Activated CD4-positive, alpha-beta T cell treated with anti-CD3 and anti-CD28 coated beads, Interleukin-2, amount 10 ng/mL, durations not matched to agents 24 days and 14 days (primary cell): Measurements from ENCODE around the gene RAN. TPM values are rescaled to one million over a fixed set of nuclear protein-coding genes. Genes with fewer than 3 reads are reported as not detected.

Experiments used
- DNase-seq: peaks from one replicate; pipeline ENCODE4 v3.0.0; 2022
- H3K27ac Mint-ChIP-seq: one replicate; pipeline ENCODE4 v1.8.0; 2022; ENCODE audit warnings: mild to moderate bottlenecking, mixed read lengths
- H3K27me3 Mint-ChIP-seq: one replicate; pipeline ENCODE4 v1.8.0; 2022; ENCODE audit warnings: mixed read lengths
- H3K36me3 Mint-ChIP-seq: one replicate; pipeline ENCODE4 v1.8.0; 2022; ENCODE audit warnings: low read depth, mild to moderate bottlenecking, mixed read lengths
- H3K4me1 Mint-ChIP-seq: one replicate; pipeline ENCODE4 v1.8.0; 2021; ENCODE audit warnings: mixed read lengths
- H3K4me3 Mint-ChIP-seq: one replicate; pipeline ENCODE4 v1.8.0; 2022; ENCODE audit warnings: mild to moderate bottlenecking, moderate library complexity, mixed read lengths
- H3K9me3 Mint-ChIP-seq: one replicate; pipeline ENCODE4 v1.8.0; 2021; ENCODE audit warnings: mixed read lengths
- intact Hi-C: fragments of 100-400 bp; cut with micrococcal nuclease; formaldehyde crosslinking; loops from one replicate; pipeline ENCODE4 v1.15.1; 2023
- total RNA-seq: library from RNA; stranded (reverse); gene quantifications from 2 replicates; pipeline ENCODE4 v1.2.3, GENCODE V29; 2022

RAN gene
- total RNA-seq, 1 donor from 2014 or later, result 2,022 TPM

- peak; percentile 64 for DNase-seq
- Mint-ChIP-seq H3K4me1 (no peaks in the 10 kb centered on the region), H3K27ac (no peak overlapping the region), H3K4me3 (no peak overlapping the region), H3K36me3 (no peaks in the 10 kb centered on the region), H3K27me3 (peaks cover 28% of the 10 kb centered on the region), H3K9me3 (peaks cover 4% of the 10 kb centered on the region)
- intact Hi-C loops, result loop anchor here (10.0 kb wide), 1 partner anchor 218 kb away; no protein-coding TSS in a partner anchor
Observed at GRCh38 chr12:130916241-130916911, 44.5 kb downstream of the RAN start.

GRCh38 chr12:130917607-130918006 is 45.7 kb downstream of the RAN start:
- Mint-ChIP-seq H3K4me3 (no peak overlapping the region), H3K27ac (no peak overlapping the region)

GRCh38 chr12:130919086-130919485 is 47.2 kb downstream of the RAN start:
- Mint-ChIP-seq H3K36me3 (no peaks in the 10 kb centered on the region), H3K4me3 (no peak overlapping the region), H3K9me3 (no peaks in the 10 kb centered on the region), H3K27me3 (peaks cover 26% of the 10 kb centered on the region), H3K4me1 (no peaks in the 10 kb centered on the region), H3K27ac (no peak overlapping the region)
- intact Hi-C loops, result loop anchor here (10.0 kb wide), 1 partner anchor 216 kb away; no protein-coding TSS in a partner anchor
- no peak for DNase-seq

More at GRCh38 chr12:130917607-130918006, 45.7 kb downstream of the RAN start:
- Mint-ChIP-seq H3K4me1 (no peaks in the 10 kb centered on the region), H3K9me3 (no peaks in the 10 kb centered on the region), H3K36me3 (no peaks in the 10 kb centered on the region), H3K27me3 (peaks cover 28% of the 10 kb centered on the region)
- no peak for DNase-seq
- intact Hi-C loops, result loop anchor here (10.0 kb wide), 1 partner anchor 217 kb away; no protein-coding TSS in a partner anchor

GRCh38 chr12:130920119-130920703 is 48.3 kb downstream of the RAN start:
- no peaks in the 10 kb centered on the region for H3K9me3 Mint-ChIP-seq
- no peaks in the 10 kb centered on the region for H3K4me1 Mint-ChIP-seq
- H3K27ac Mint-ChIP-seq, result no peak overlapping the region
- no peak for DNase-seq
- no peaks in the 10 kb centered on the region for H3K36me3 Mint-ChIP-seq
- intact Hi-C loops, result no loop called here
- H3K27me3 Mint-ChIP-seq, result peaks cover 20% of the 10 kb centered on the region
- H3K4me3 Mint-ChIP-seq, result no peak overlapping the region

GRCh38 chr12:130920723-130921381 is 49.0 kb downstream of the RAN start:
- Mint-ChIP-seq H3K4me1 (no peaks in the 10 kb centered on the region), H3K27me3 (peaks cover 19% of the 10 kb centered on the region), H3K4me3 (no peak overlapping the region), H3K27ac (no peak overlapping the region), H3K36me3 (no peaks in the 10 kb centered on the region), H3K9me3 (no peaks in the 10 kb centered on the region)
- no peak for DNase-seq
- intact Hi-C loops, result no loop called here

- intact Hi-C loops, result no loop called here
- no peak for DNase-seq
- H3K27me3 Mint-ChIP-seq, result peaks cover 7% of the 10 kb centered on the region
- H3K27ac Mint-ChIP-seq, result no peak overlapping the region
- H3K4me1 Mint-ChIP-seq, result no peaks in the 10 kb centered on the region
- H3K9me3 Mint-ChIP-seq, result no peaks in the 10 kb centered on the region
- no peaks in the 10 kb centered on the region for H3K36me3 Mint-ChIP-seq
- no peak overlapping the region for H3K4me3 Mint-ChIP-seq
Observed at GRCh38 chr12:130922511-130922953, 50.7 kb downstream of the RAN start.

- no peak for DNase-seq
- H3K4me1 Mint-ChIP-seq, result no peaks in the 10 kb centered on the region
- peaks cover 12% of the 10 kb centered on the region for H3K27me3 Mint-ChIP-seq
- H3K9me3 Mint-ChIP-seq, result no peaks in the 10 kb centered on the region
- H3K4me3 Mint-ChIP-seq, result no peak overlapping the region
- no peaks in the 10 kb centered on the region for H3K36me3 Mint-ChIP-seq
- intact Hi-C loops, result no loop called here
- H3K27ac Mint-ChIP-seq, result no peak overlapping the region
Observed at GRCh38 chr12:130924966-130925665, 53.2 kb downstream of the RAN start.

GRCh38 chr12:130925666-130926015 is 53.8 kb downstream of the RAN start:
- no peak for DNase-seq
- Mint-ChIP-seq H3K9me3 (no peaks in the 10 kb centered on the region), H3K27me3 (peaks cover 12% of the 10 kb centered on the region), H3K27ac (no peak overlapping the region), H3K4me3 (no peak overlapping the region), H3K36me3 (no peaks in the 10 kb centered on the region), H3K4me1 (no peaks in the 10 kb centered on the region)
- intact Hi-C loops, result no loop called here

Other genes starting within 250 kb of the RAN start
- not detected in 2 replicates for gene RIMBP2, start 155.8 kb upstream of the RAN start, total RNA-seq
- gene STX2, start 32.8 kb upstream of the RAN start, total RNA-seq, result 18.2 and 19.2 TPM in 2 replicates
- gene ADGRD1, start 81.8 kb downstream of the RAN start, total RNA-seq, result 0.84 and 0.95 TPM in 2 replicates